DMS 273 (cell line): ENCODE results near the gene CPD.

Source experiments
- DNase-seq: peaks from one replicate; lab custom pipeline; 2025; ENCODE audit not compliant: unreplicated experiment; lab: John Stamatoyannopoulos, UW

Gene CPD

GRCh38 chr17:30352240-30352814 is 26.4 kb upstream of the CPD start:
- DNase-seq: no peak

GRCh38 chr17:30354701-30355100 is 24.0 kb upstream of the CPD start:
- no peak for DNase-seq

GRCh38 chr17:30357476-30357875 is 21.3 kb upstream of the CPD start:
- no peak for DNase-seq

GRCh38 chr17:30358055-30358760 is 20.5 kb upstream of the CPD start:
- DNase-seq: no peak

GRCh38 chr17:30360086-30360808 is 18.5 kb upstream of the CPD start:
- no peak for DNase-seq

- DNase-seq: peak; percentile 17
Observed at GRCh38 chr17:30361766-30362279, 16.9 kb upstream of the CPD start.

- no peak for DNase-seq
Observed at GRCh38 chr17:30363715-30364202, 15.0 kb upstream of the CPD start.

GRCh38 chr17:30366536-30366935 is 12.2 kb upstream of the CPD start:
- no peak for DNase-seq

- DNase-seq: no peak
Observed at GRCh38 chr17:30368912-30369720, 9.6 kb upstream of the CPD start.

GRCh38 chr17:30369995-30370394 is 8.7 kb upstream of the CPD start:
- no peak for DNase-seq

- no peak for DNase-seq
Observed at GRCh38 chr17:30372755-30373154, 6.0 kb upstream of the CPD start.

GRCh38 chr17:30375661-30376060 is 3.1 kb upstream of the CPD start:
- no peak for DNase-seq

- peak; percentile 65 for DNase-seq
Observed at GRCh38 chr17:30376621-30377452, 1.9 kb upstream of the CPD start.

GRCh38 chr17:30377574-30378240 is 1.0 kb upstream of the CPD start:
- DNase-seq: no peak

GRCh38 chr17:30378241-30378824 is 394 bp upstream of the CPD start:
- DNase-seq: no peak

GRCh38 chr17:30379303-30379902 is 676 bp downstream of the CPD start:
- DNase-seq: peak; percentile 59

GRCh38 chr17:30379903-30380381 is 1.2 kb downstream of the CPD start:
- DNase-seq: peak; percentile 45

- no peak for DNase-seq
Observed at GRCh38 chr17:30380643-30381339, 2.1 kb downstream of the CPD start.
